ENCODE results near the gene ZDHHC11B. TPM values are rescaled to one million over a fixed set of nuclear protein-coding genes. Genes with fewer than 3 reads are reported as not detected.

Gene ZDHHC11B, protein sequence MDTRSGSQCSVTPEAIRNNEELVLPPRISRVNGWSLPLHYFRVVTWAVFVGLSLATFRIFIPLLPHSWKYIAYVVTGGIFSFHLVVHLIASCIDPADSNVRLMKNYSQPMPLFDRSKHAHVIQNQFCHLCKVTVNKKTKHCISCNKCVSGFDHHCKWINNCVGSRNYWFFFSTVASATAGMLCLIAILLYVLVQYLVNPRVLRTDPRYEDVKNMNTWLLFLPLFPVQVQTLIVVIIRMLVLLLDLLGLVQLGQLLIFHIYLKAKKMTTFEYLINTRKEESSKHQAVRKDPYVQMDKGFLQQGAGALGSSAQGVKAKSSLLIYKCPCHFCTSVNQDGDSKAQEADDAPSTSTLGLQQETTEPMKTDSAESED
- total RNA-seq = 0.22 TPM in 1 of 2 replicates, not detected in the other

DNA sequence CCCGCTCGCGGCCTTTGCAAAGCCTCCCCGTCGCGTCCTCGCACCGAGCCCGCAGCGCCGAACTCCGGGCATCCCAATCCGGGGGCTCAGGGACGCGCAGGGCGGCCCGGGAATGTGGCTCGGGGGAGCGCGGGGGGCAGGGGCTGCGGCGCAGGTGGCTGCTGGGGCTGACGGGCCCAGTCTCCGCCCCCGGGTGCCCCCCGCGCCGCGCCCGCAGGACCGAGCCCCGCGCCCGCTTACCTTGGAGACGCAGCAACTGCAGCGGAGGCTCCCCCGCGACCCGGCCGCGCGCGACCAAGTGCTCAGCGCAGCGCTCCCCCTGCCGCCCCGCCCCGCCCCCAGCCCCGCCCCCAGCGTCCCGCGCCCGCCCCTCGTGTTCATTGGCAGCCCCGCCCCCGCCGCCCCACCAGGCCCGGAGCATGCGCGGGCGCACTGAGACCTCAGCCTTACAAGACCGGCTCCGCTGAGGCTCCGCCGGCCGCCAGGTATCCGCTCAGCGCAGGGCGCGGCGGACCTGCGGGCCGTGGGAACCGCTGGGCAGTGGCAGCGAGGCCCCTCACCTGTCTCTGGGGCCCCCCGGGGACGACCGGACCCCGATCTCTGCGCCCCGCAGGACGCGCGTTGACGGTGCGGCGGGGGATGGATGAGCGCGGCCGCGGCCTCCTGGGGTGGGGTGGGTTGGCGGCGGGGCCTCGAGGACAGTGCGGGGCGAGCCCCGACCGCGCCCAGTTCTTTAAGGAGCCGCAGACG lies at the start of gene ZDHHC11B:
ZDHHC11B (minus strand) TSS at position 302 of the 750 bp plus-strand sequence. CDS start 17,810 bp downstream, outside the sequence.

DNA sequence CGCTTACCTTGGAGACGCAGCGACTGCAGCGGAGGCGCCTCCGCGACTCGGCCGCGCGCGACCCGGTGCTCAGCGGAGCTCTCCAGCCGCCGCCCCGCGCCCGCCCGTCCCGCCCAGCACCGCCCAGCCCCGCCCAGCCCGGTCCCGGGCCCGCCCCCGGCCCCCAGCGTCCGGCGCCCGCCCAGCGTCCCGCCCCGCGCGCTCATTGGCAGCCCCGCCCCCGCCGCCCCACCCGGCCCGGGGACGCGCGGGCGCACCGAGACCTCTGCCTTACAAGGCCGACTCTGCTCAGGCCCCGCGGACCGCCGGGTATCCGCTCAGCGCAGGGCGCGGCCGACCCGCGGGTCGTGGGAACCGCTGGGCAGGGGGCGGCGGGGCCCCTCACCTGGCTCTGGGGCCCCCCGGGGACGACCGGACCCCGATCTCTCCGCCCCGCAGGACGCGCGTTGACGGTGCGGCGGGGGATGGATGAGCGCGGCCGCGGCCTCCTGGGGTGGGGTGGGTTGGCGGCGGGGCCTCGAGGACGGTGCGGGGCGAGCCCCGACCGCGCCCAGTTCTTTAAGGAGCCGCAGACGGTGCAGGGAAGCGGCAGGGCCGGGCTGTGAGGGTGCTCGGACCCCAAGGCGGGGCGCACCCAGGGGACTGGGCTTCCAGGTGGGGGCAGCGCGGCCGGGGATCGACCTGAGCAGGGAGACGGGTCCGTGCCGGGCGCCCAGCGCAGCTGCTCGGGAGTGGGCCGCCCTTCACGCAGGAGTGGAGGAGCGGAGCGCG lies 91.1 kb downstream of the ZDHHC11B start, which contains the start of gene TPPP:
TPPP (minus strand) TSS at position 82 of the 771 bp plus-strand sequence. CDS start 15,292 bp downstream, outside the sequence.

Other genes with a start within 250 kb of the ZDHHC11B start
- 1.5 and 10.6 TPM in 2 replicates for gene CEP72, start 172.4 kb downstream of the ZDHHC11B start, total RNA-seq
- gene TPPP, start 91.4 kb downstream of the ZDHHC11B start, total RNA-seq = under 0.01 and 0.14 TPM in 2 replicates
- gene ZDHHC11, start 66.3 kb upstream of the ZDHHC11B start, total RNA-seq = 2.4 and 2.9 TPM in 2 replicates
- 39.2 and 54.3 TPM in 2 replicates for gene BRD9, start 108.1 kb upstream of the ZDHHC11B start, total RNA-seq
- 1.5 and 69.1 TPM in 2 replicates for gene TRIP13, start 108.2 kb upstream of the ZDHHC11B start, total RNA-seq
- gene NKD2, start 224.1 kb upstream of the ZDHHC11B start, total RNA-seq = 15.9 and 52.7 TPM in 2 replicates

Measured in placental pericyte (primary cell).